GM19463 (cell line): ENCODE measurements around the gene FBXW11.

ENCODE experiments used
- ATAC-seq: cut with Tn5 transposase; IDR thresholded peaks from one replicate; pipeline ENCODE4 v1.9.1; 2021; ENCODE audit warnings: mild to moderate bottlenecking, moderate library complexity; ENCODE audit not compliant: unreplicated experiment

The FBXW11 gene

GRCh38 chr5:171874234-171874633, 132.2 kb downstream of the FBXW11 start:
- no peak for ATAC-seq

DNA sequence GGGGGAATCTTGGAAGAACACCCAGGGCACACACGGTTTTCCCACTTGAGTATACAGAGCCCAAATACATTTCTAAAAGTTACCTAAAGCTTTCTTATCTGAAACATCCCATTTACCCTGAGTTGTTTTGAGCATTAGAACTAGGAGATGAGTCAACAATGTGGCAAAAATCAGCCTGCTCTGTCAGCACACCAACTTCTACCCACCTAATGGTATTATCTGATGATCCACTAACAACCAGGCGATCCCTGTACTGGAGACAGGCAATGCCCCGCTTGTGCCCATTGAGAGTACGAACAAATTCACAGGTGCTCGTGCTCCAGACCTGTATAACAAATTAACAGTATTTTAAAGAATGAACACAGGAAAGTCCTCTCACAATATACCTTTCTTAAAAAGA, 133.8 kb downstream of the FBXW11 start:
- ATAC-seq = no peak

DNA sequence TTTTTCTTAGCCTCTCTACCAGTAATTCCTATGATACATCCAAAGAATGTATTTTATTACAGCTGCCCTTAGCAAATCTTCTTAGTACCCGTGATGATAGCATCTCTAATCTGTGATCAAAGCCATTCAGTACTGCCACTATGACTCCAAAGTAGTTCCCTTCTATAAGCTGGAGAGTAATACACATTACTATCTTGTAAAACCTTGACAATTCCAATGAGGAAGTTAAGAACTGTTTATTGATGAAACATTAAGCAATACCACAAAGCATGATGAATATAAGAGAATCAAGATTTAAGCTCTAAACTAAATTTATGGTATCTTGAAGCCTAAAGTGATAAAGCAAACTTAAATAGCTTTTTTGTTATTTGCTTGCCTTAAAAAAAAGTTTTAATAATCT, 134.7 kb downstream of the FBXW11 start:
- ATAC-seq = no peak

GRCh38 chr5:171869956-171870355, 136.5 kb downstream of the FBXW11 start:
- ATAC-seq = no peak

DNA sequence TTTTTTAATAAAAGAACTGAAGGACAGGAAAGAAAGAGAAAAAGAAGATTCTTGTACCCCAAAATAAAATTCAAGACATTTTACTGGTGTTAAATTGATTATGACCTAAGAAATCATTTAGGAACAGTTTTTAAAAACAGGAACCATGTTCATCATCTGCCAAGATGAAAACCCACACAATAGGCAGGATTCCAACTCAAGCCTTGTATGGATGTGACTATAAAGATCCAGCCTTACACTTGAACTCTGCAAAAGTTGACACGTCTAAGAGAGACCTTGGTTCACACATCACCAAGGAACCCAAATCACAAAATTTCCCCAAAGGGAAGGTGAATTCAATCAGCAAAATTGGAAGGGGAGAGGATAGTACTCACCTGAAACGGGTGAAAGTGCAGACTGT, 138.2 kb downstream of the FBXW11 start:
- no peak for ATAC-seq

GRCh38 chr5:171867786-171868185, 138.7 kb downstream of the FBXW11 start:
- no peak for ATAC-seq

GRCh38 chr5:171865471-171865870, 141.0 kb downstream of the FBXW11 start:
- no peak for ATAC-seq

DNA sequence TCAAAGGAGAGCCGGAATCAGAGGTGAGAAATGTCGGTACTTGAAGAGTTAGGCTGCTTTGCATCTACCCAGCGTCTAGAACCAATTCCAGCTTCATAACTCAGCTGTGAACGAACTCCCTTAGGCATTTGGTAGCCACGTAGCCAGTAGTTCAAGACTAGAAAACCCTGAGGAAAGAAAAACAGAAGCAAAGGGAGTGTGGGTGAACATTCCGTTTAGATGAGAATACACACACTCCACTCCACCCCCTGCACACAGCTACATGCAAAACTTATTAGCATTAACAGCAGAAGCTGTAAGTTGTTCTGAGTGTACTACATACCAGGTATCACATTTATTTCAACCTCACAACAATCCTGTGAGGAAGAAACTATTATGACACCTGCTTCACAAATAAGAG, 142.5 kb downstream of the FBXW11 start:
- no peak for ATAC-seq

GRCh38 chr5:171862624-171863023, 143.8 kb downstream of the FBXW11 start:
- no peak for ATAC-seq

DNA sequence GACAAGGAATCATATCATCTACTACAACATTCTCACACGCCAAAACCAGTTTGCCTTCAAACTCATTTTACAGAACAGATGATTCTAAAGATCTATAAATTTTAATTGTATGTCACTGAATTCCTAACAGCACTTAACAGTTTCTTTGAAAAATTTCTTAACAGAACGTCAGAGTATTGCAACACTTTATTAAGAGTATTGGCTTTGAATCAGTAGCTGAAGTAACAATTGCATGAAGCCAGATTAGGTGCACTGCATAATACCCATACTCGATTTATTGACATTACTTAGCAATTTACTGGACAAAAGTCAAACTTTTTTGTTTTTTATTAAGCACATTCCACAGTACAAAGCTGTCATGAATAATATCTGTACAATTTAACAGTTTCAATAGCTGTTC, 145.1 kb downstream of the FBXW11 start:
- no peak for ATAC-seq

GRCh38 chr5:171858303-171858702, 148.1 kb downstream of the FBXW11 start:
- no peak for ATAC-seq

DNA sequence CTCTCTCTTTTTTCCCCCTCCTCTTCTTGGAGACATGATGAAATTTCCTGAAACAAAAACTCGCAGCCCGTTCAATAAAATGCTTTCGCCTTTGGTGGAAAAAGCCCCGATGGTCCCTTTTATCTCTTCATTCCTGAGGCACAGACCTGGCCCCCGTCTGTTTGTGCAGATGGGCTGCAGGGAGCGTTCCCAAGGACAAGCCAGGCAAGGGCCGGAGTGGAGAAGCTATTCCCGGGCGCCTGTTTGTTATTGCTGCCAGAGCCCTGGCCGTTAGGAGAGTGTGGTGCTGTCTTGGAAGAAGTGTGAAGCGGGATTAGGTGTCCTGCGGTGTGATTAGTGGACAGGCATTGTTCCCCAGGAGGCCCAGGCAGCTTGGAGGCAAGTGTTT, 149.0 kb downstream of the FBXW11 start:
- no peak for ATAC-seq

GRCh38 chr5:171855798-171856763, 150.4 kb downstream of the FBXW11 start:
- no peak for ATAC-seq

GRCh38 chr5:171855265-171855664, 151.2 kb downstream of the FBXW11 start:
- no peak for ATAC-seq

DNA sequence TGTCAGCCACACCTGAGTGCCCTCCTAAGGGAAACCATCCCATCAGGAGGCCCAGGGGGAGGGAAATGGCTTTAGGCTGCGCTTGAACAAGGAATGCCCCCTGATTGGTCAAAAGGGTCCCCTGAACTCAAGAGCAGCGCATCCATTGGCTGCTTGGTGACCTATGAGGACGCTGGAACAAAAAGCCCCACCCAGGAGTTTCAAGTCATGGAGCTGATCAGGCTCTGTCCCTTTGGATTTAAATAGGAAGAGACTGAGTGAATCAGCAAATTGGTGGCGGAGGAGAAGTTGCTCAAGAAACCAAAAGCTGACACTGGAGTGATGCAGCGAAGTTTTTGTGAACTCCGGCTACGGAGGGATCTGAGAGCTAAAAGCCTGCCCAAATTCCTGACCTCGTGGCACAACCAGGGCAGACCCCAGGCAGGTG, 154.2 kb downstream of the FBXW11 start:
- ATAC-seq = no peak

- no peak for ATAC-seq
These were observed 155.2 kb downstream of the FBXW11 start for GRCh38 chr5:171851251-171851650.

DNA sequence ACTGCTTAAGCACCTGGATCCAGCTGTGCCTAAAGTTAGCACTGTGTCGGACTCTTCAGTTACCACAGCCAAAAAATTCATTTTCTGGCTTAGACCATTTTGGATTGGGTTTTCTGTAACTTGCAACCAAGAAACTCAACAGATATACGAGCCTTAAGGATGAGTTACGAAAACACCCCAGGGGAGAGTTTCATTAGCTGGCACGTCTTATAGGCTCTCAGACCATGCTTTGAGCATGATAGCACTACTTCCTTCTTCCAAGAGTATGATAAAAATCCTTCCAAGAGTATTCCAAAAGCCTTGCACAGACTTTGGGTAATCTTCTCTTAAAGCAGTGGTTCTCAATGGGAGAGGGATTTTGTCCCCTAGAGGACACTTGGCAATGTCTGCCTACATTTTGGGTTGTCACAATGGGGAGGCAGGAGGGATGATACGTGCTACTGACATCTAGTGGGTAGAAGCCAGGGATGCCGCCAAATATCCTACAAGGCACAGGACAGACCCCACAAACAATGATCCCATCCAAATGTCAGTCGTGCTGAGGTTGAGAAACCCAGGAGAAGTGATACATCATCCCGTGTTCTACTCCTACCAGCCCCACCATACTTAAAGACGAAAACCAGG, 156.0 kb downstream of the FBXW11 start:
- ATAC-seq = no peak

DNA sequence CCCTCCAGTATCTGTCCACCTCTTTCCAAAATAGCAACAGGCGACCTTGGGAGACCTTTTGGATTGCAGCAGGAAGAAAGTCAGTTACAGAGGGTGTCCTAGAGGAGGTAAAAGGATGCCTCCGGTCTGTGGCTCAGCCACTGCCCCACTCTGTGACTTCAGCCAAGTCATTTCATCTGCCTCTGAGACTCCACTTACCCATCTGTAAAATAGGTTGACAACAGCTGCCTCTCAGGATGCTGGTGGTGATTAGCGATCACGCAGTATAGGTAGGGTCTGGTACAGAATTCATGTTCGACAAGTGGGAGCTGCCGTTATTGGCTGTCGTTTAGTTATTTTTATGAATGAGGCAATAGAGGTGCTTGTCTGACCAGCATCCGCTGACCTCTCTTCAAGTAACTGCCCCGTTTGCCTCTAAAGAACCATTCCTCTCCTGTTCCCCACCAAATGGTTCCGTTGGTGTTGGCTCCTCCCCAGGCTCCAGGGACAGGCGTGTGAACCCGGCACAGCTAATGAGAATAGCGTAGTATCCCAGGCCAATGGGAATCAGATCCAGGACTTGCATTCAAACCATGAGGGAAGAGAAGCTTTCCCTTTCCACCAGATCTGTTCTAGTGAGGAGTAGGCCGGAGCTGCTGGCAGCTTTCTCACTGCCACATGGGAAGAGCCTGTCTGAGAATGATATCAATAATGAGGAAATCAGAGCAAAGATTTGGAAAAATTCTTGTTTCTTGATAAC, 156.7 kb downstream of the FBXW11 start:
- no peak for ATAC-seq

- no peak for ATAC-seq
These were observed 157.4 kb downstream of the FBXW11 start for GRCh38 chr5:171848911-171849520.

- no peak for ATAC-seq
These were observed 158.0 kb downstream of the FBXW11 start for GRCh38 chr5:171848486-171848885.

DNA sequence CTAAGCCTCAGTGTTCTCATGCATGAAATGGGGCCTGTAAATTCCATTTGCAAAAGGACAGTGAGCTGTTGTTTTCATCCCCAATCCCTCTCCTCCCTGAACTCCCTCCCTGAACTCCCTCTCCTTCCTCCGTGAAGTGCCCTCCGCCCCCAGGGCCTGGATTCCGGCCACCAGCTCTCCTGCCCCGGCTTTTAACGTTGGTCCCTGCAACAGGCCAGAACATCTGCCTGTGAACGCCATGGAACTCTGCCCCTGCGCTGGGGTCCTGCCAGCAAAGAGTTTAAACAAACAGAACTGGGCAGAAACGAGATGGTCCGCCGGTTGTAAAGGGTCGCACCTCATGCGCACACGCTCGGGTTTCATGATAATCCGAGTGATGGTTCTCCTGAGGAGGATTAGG, 158.4 kb downstream of the FBXW11 start:
- ATAC-seq = no peak
